ENCODE data around the gene ESCO1.

GRCh38 chr18:21509062-21509461, 91.4 kb downstream of the ESCO1 start:
- TF ChIP-seq POLR2A (IDR thresholded peaks at IDR 0.05) (no peak), CTCF (IDR thresholded peaks at IDR 0.05) (no peak)

All from right lobe of liver (tissue), 4 donors.